Suppressor macrophage treated with lipopolysaccharide for 1 hour (primary cell): ENCODE results near the gene XPO6.

ENCODE experiments used
- DNase-seq, 3 donors: peaks; one replicate each; pipeline ENCODE4 v3.0.0-alpha.2; 2020 to 2022

XPO6 gene

DNA sequence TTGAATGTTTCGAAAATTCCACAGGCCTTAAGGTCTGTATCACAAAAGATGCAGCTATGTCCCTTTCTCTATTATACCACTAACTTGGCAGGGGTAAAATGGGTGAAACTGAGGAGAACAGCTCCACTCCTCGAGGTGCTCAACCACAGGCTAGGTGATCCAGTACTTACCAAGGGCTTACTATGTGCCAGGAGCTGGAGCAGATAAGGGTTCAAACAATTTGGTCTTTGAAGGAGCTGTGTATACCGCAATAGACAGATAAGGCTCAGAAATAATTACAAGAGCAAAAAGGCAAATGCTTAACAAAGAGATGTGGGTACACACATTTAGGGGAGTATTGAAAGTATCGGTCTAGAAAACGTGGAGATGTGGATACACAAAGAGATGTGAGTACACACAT lies 1.5 kb downstream of the XPO6 start:
- DNase-seq, result no peak

DNA sequence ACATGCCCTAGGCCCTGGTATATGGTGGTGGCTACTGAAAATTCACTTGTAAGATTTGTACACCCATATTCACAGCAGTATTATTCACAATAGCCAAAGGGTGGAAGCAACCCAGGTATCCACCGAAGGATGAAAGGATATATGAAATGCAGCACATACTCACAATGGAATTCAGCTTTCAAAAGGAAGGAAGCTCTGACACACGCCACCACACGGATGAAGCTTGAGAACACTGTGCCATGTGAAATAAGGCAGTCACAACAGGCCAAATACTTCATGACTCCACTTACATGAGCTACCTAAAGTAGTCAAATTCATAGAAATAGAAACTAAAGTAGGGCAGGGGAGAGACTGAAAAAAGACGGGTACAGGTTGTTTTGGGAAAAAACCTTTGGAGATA lies 2.9 kb downstream of the XPO6 start:
- no peak for DNase-seq

GRCh38 chr16:28208131-28208530 lies 3.6 kb downstream of the XPO6 start:
- DNase-seq, result no peak

GRCh38 chr16:28207399-28207798 lies 4.4 kb downstream of the XPO6 start:
- no peak for DNase-seq

- DNase-seq, result no peak
Observed at GRCh38 chr16:28205974-28206373, 5.8 kb downstream of the XPO6 start.

- DNase-seq, result no peak
Observed at GRCh38 chr16:28205117-28205899, 6.5 kb downstream of the XPO6 start.

DNA sequence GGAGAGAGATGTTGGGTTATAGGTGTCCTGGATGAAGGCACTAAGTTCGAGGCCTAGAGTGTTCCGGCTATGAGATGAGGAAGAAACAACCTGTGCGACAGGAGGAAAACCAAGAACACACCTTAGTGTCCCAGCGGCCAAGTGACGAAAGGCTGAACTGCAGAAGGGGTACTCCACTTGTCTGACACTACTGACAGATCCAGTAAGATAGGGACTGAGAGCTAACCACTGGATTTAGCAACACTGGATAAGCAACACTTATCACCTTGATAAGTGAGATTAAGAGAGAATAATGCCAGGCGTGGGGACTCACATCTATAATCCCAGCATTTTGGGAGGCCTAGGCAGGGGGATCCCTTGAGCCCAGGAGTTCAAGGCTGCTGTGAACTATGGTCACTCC lies 7.1 kb downstream of the XPO6 start:
- DNase-seq, result no peak

DNA sequence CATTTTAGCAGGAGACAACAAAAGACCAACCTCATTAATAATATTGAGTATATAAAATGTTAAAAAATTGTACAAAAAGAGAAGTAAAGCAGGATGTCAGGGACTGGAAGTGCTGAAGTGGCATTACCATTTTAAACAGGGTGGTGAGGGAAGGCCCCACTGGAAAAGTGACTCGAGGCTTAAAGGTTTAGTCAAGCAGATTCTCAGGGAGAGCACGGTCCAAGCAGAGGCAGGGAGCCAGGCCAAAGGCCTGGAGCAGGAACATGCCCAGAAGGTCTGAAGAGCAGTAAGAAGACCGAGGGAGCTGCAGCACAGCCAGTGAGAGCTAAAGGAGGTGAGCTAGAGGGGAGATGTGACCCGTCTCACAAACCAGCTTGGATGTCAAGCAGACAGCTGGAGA lies 7.6 kb downstream of the XPO6 start:
- DNase-seq, result peak in 1 of 3 donors; percentile 38

GRCh38 chr16:28202147-28202746 lies 9.5 kb downstream of the XPO6 start:
- DNase-seq, result peak; percentile 60 to 72 (median 64)

GRCh38 chr16:28200661-28201060 lies 11.1 kb downstream of the XPO6 start:
- DNase-seq, result no peak

GRCh38 chr16:28196387-28196987 lies 15.3 kb downstream of the XPO6 start:
- no peak for DNase-seq

DNA sequence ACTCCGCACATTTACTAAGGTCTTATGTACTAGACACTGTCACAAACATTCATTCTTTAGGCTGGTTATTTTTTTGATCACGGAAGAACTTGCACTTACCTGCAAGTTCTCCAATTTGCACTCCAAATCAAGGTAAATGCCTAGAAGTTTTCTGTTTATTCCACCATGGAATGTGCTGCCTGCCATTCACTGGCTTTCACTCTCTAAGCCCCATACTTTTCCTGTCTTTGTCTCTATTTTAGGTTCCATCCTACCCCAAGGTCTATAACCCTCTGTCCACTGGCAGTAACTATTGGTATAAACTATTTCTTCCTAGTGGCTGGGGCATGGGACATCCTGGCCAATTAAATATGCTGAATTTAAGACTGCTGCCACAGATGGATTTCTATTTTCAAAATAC lies 15.9 kb downstream of the XPO6 start:
- DNase-seq, result no peak

DNA sequence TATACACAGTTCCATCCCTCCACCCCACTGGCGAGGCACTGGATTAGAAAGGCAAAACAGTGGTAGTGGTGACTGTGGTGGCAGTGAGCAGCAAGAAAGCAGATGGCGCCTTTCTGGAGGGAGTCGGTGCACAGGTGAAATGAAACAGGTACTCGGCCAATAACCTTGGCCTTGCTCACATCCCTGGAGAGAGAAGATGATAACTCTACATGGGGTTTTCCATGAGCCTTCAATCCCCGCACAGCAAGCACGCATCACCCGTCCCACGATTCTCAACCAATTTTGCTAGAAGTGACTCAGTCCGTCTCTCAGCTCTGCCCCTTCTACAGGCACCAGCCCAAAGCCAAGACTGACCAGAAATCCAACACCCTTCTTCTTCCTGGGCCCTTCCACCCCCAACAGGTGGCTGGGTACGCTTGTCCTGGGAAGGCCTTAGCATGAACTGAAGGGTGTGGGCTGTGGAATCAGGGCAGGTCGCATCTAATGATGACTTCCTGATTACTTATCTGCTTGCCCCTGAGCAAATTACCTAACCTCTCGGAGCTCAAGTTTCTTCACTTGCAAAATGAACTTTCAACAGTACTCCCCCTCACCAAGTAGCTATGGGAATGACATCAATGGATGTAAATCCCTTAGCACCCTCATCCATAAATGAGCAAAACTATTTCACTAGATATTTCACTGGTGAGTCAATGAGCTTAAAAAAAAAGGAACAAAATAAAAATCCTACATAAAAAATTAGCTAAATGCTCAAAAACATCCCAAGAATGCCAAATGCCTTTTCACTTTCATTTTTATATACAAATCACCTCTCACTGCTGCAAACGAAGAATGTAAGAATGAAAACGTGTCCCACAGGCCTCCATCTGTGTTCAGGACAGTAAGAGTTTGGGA lies 18.0 kb downstream of the XPO6 start:
- peak; percentile 64 to 85 (median 70) for DNase-seq

GRCh38 chr16:28192806-28193529 lies 18.8 kb downstream of the XPO6 start:
- peak; percentile 72 to 78 (median 77) for DNase-seq

DNA sequence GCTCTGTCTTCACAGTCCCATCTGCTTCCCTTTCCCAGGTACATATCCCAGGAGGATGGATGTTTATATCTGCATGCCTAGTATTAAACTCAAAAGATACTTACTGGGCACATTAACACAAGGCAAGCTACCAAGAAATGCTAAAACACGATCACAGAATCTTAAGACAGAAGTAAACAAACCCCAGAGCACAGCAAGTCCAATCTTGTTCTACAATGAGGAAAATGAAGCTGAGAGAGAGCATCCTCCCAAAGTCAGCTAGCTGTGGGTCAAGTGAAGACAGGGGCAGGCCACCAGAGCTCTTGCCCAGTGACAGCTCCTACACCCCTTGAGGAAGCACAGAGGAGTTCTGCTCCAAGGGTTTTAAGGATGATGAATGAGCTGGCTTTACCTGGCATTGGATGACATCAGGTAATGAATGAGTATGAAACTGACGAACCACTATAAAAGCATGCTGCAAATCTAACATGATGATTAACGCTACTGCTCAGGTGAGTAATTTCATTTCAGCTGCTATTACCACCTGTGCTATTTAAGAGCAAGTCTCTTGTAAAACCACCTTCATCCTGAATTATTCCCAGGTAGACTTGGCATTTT lies 20.3 kb downstream of the XPO6 start:
- no peak for DNase-seq

- peak; percentile 41 to 61 (median 59) for DNase-seq
Observed at GRCh38 chr16:28189245-28189644, 22.5 kb downstream of the XPO6 start.

DNA sequence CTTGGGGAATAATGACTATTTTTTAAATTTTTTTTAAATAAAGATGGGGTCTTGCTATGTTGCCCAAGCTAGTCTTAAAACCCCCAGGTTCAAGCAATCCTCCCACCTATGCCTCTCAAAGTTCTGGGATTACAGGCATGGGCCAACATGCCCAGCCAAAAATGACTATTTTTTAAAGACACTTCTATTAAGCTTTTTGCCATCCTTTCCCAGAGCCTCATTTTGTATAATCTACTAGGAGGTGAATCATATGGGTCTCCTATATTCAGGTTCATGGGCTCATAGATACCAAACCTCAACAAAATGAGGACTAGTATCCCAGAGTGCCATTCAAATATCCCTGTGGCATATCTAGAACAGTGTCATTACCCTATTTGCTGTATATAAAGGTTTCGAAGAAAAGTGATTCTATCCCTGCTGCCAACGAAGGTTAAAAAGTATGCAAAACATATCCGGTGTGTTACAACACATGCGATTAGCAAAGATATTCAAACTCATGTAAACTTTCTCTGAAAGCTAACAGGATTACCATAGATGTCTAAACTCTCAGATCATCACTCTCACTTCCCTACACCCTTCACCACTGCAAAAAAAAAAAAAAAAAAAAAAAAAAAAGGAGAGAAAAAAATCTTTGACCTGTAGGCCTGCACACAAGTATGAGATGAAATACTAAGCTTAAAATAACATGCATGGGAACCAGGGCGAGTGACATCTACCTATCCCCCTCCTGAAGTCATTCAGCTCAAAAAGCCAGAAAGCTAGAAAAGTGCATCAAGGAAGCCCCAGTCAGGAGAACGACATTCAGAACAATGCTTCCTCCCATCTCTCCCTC lies 23.5 kb downstream of the XPO6 start:
- peak; percentile 61 to 90 (median 78) for DNase-seq

GRCh38 chr16:28187595-28188004 lies 24.2 kb downstream of the XPO6 start:
- peak; percentile 65 to 92 (median 82) for DNase-seq

DNA sequence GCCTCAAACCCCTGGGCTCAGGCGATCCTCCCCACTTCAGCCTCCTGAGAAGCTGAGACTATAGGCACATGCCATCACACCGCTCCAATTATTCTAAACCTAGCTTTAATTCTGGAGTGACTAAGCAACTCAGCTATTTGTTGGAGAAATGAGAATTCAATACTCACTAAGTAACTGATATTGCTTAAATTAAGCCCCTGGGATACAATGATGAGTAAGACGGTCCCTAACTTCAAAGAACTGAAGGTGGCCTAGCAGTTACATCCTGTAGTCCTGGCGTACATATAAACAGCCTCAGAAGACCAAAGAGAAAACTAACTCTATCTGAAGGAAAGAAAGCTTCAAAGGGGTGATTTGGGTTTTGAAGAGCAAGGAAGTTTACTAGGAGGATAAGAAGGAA lies 25.0 kb downstream of the XPO6 start:
- DNase-seq, result no peak

- DNase-seq, result no peak
Observed at GRCh38 chr16:28185696-28186095, 26.1 kb downstream of the XPO6 start.

DNA sequence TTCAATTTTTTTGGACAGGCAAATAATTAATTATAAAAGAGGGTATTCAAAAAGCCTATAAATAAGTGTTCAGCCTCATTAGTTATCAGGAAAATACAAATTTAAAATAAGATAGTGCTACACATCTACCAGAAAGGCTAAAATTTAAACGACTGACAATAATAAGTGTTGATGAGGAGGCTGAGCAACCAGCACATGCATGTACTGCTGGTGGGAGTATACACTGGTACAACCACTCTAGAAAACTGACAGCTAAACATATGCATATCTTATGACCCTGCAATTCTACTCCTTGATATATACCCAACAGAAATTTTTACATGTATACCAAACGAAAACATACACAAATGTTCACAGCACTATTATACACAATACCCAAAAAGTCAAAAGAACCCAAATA lies 27.1 kb downstream of the XPO6 start:
- no peak for DNase-seq
